OCI-LY7 (cell line): ENCODE data around the gene TMED8. TPM values are rescaled to one million over a fixed set of nuclear protein-coding genes. Genes with fewer than 3 reads are reported as not detected.

Source experiments
- BruUV-seq: library from RNA; stranded (reverse); fragments of 400-500 nt; replicated peaks from 2 replicates; lab custom pipeline; 2021; lab: Mats Ljungman, UMichigan
- CTCF ChIA-PET: fragments of 300-600 bp; sonication (Branson Sonifier 250); formaldehyde crosslinking; loops from one replicate; lab custom pipeline; 2022; ENCODE audit warnings: antibody characterized with exemption; ENCODE audit not compliant: unreplicated experiment; lab: Charles Lee
- POLR2A ChIA-PET: fragments of 300-600 bp; sonication (Branson Sonifier 250); formaldehyde crosslinking; loops from one replicate; lab custom pipeline; 2022; ENCODE audit warnings: antibody characterized with exemption; lab: Charles Lee
- DNase-seq: peaks from one replicate; pipeline ENCODE4 v3.0.0-alpha.2; 2015; ENCODE audit warnings: low spot score
- H2AFZ ChIP-seq: fragments of 200-600 bp; sonication (generic), shearing (Covaris generic); 2 replicates; pipeline ENCODE4 v1.6.1; 2014; ENCODE audit warnings: mild to moderate bottlenecking, antibody characterized with exemption, low read length, moderate library complexity
- H3K27ac ChIP-seq: fragments of 200-600 bp; sonication (generic); 2 replicates; pipeline ENCODE4 v1.5.1; 2014; ENCODE audit warnings: mixed run types, low read depth, mild to moderate bottlenecking, moderate library complexity, low read length, inconsistent platforms; ENCODE audit not compliant: poor library complexity, severe bottlenecking
- H3K36me3 ChIP-seq: fragments of 200-600 bp; sonication (generic); 2 replicates; pipeline ENCODE4 v1.6.1; 2014; ENCODE audit warnings: mild to moderate bottlenecking, antibody characterized with exemption, low read length, moderate library complexity, mixed read lengths; ENCODE audit not compliant: insufficient read depth
- H3K4me1 ChIP-seq: fragments of 200-600 bp; sonication (generic); 2 replicates; pipeline ENCODE4 v1.5.1; 2014; ENCODE audit warnings: mild to moderate bottlenecking, low read length; ENCODE audit not compliant: insufficient read depth, poor library complexity, severe bottlenecking
- H3K4me2 ChIP-seq: fragments of 200-600 bp; sonication (generic); 2 replicates; pipeline ENCODE4 v1.6.1; 2014; ENCODE audit warnings: mild to moderate bottlenecking, low read length
- H3K4me3 ChIP-seq: fragments of 200-600 bp; sonication (generic); 2 replicates; pipeline ENCODE4 v1.5.1; 2014; ENCODE audit warnings: mild to moderate bottlenecking, low read depth, low read length; ENCODE audit not compliant: poor library complexity, severe bottlenecking
- H3K79me2 ChIP-seq: fragments of 200-600 bp; sonication (generic); 2 replicates; pipeline ENCODE4 v1.6.1; 2016; ENCODE audit warnings: low read depth, mild to moderate bottlenecking, low read length, moderate library complexity, mixed read lengths; ENCODE audit not compliant: insufficient read depth
- H3K9me2 ChIP-seq: fragments of 200-600 bp; sonication (generic); 2 replicates; pipeline ENCODE4 v1.6.1; 2016; ENCODE audit warnings: mild to moderate bottlenecking, low read length, mixed read lengths; ENCODE audit not compliant: insufficient read depth
- H3K9me3 ChIP-seq: fragments of 200-600 bp; sonication (generic); 2 replicates; pipeline ENCODE4 v1.6.1; 2014; ENCODE audit warnings: mild to moderate bottlenecking, mixed run types, low read length, mixed read lengths
- H4K20me1 ChIP-seq: fragments of 200-600 bp; sonication (generic); 2 replicates; pipeline ENCODE4 v1.6.1; 2014; ENCODE audit warnings: mild to moderate bottlenecking, antibody characterized with exemption, low read length, moderate library complexity, mixed read lengths; ENCODE audit not compliant: insufficient read depth
- EZH2phosphoT487 ChIP-seq: fragments of 200-600 bp; sonication (generic); IDR thresholded peaks from 2 replicates; pipeline ENCODE4 v1.6.1; 2018; ENCODE audit warnings: low read depth, borderline replicate concordance, mild to moderate bottlenecking, mixed run types, antibody characterized with exemption, low read length, moderate library complexity, mixed read lengths
- intact Hi-C: fragments of 100-400 bp; cut with micrococcal nuclease; formaldehyde crosslinking; loops from one replicate; pipeline ENCODE4 v1.10.0; 2022; ENCODE audit not compliant: unreplicated experiment
- total RNA-seq, 2 experiments: library from RNA; depleted of rRNA in 1 of 2; stranded (reverse); fragments of >200 nt in 1 of 2; shearing (Covaris generic) in 1 of 2; gene quantifications; 2 replicates each; pipeline ENCODE4 v1.2.3, GENCODE V29; 2014 to 2022
- TF ChIP-seq, protein P1 (sequence below): fragments of 200-600 bp; sonication (generic); conservative IDR thresholded peaks from 2 replicates; pipeline ENCODE4 v1.5.1; 2014; ENCODE audit warnings: mild to moderate bottlenecking, antibody characterized with exemption, low read length, moderate library complexity, mixed read lengths

TMED8 gene
- total RNA-seq, 2 experiments from 2014 or later, result 21.9 to 45.4 TPM

DNA sequence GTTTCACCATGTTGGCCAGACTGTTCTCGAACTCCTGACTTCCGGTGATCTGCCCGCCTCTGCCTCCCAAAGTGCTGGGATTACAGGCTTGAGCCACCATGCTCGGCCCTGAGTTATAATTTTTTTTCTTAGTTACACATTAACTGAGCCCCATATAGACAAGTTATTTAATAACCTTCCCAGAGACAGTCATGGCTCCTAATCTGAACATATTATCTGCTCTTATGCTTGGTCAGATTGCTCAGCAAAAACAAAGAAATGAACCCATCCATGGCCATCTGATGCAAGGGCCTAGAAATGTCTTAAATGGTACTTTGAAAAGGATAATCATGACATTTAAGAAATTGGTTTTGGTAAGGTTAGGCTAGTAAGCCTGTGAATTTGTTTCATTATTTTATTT, 13.3 kb upstream of the TMED8 start:
- H3K27ac ChIP-seq, result no peak overlapping the region
- no peaks in the 10 kb centered on the region for H3K9me2 ChIP-seq
- H3K4me3 ChIP-seq, result no peak overlapping the region
- BruUV-seq, result no TSS peak
- no peak overlapping the region for H3K4me2 ChIP-seq
- POLR2A ChIA-PET, result interaction anchor here (0.6 kb wide), 1 partner anchor 11 kb away, joined by 3 read pairs; no protein-coding TSS in a partner anchor
- H3K79me2 ChIP-seq, result no peaks in the 10 kb centered on the region
- no peaks in the 10 kb centered on the region for H3K9me3 ChIP-seq
- intact Hi-C loops, result loop anchor here (5.0 kb wide), 1 partner anchor 47 kb away; no protein-coding TSS in a partner anchor
- H4K20me1 ChIP-seq, result no peaks in the 10 kb centered on the region
- H3K36me3 ChIP-seq, result no peaks in the 10 kb centered on the region
- DNase-seq, result no peak
- no peak for TF ChIP-seq EZH2phosphoT487
- TF ChIP-seq, protein P1, sequence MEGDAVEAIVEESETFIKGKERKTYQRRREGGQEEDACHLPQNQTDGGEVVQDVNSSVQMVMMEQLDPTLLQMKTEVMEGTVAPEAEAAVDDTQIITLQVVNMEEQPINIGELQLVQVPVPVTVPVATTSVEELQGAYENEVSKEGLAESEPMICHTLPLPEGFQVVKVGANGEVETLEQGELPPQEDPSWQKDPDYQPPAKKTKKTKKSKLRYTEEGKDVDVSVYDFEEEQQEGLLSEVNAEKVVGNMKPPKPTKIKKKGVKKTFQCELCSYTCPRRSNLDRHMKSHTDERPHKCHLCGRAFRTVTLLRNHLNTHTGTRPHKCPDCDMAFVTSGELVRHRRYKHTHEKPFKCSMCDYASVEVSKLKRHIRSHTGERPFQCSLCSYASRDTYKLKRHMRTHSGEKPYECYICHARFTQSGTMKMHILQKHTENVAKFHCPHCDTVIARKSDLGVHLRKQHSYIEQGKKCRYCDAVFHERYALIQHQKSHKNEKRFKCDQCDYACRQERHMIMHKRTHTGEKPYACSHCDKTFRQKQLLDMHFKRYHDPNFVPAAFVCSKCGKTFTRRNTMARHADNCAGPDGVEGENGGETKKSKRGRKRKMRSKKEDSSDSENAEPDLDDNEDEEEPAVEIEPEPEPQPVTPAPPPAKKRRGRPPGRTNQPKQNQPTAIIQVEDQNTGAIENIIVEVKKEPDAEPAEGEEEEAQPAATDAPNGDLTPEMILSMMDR, result no peak
- CTCF ChIA-PET, result no interaction called here
- no peak overlapping the region for H2AFZ ChIP-seq
- H3K4me1 ChIP-seq, result no peaks in the 10 kb centered on the region

DNA sequence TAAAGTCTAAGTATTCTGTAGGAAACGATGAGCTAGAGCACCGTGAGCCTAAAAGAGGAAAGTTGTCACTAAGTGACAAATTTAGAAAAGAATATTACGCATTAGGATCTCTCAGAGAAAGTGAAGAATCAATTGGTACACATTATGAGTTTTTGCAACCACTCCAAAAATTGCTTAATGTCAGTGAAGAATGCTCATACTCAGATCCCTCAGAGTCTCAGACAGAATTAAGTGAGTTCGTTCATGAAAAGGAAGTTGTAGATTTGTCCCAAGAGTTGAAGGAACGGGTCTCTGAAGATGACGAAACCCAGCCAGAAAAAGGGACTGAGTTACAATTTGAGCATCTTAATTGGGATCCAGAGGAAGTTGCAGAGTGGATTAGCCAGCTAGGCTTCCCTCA, 1.8 kb upstream of the TMED8 start:
- Histone ChIP-seq H3K79me2 (peaks cover 29% of the 10 kb centered on the region), H4K20me1 (no peaks in the 10 kb centered on the region), H3K36me3 (no peaks in the 10 kb centered on the region), H3K9me2 (no peaks in the 10 kb centered on the region), H3K27ac (no peak overlapping the region), H3K4me1 (peaks cover 21% of the 10 kb centered on the region), H3K4me2 (no peak overlapping the region), H3K4me3 (no peak overlapping the region), H2AFZ (no peak overlapping the region), H3K9me3 (no peaks in the 10 kb centered on the region)
- TF ChIP-seq, protein P1, result no peak
- TF ChIP-seq EZH2phosphoT487, result no peak
- intact Hi-C loops, result loop anchor here (5.0 to 10.0 kb wide), 2 partner anchors 79 to 344 kb away; partner anchors contain the start of genes AHSA1 and VIPAS39
- DNase-seq, result no peak
- CTCF ChIA-PET, result no interaction called here
- BruUV-seq, result no TSS peak
- POLR2A ChIA-PET, result interaction anchor here (0.6 to 1.1 kb wide), 3 partner anchors 13 to 58 kb away, joined by 3 to 6 read pairs (median 3); partner anchors contain the start of gene GSTZ1

DNA sequence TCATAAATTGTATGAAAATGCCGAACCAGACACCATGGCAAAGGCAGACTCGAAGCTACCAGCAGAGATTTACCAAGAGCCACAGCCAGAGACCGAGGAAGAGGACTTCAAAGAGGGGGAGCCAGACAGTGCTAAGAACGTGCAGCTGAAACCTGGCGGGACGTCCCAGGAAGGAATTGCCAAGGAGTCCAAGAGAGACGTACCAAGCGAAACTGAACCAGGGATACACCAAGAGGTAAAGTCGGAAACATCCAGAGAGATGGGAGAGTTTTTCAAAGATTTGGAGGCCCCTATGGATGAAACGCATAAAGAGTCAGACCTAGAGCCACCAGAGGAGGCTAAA, 579 bp upstream of the TMED8 start:
- H3K4me3 ChIP-seq, result peak overlapping the region; percentile 87
- BruUV-seq, result no TSS peak
- TF ChIP-seq, protein P1, result no peak
- no peak for TF ChIP-seq EZH2phosphoT487

More for the DNA sequence above, 579 bp upstream of the TMED8 start:
- DNase-seq, result no peak
- ChIA-PET CTCF (interaction anchor here (1.0 kb wide), 1 partner anchor 61 kb away, joined by 3 read pairs; no protein-coding TSS in a partner anchor), POLR2A (interaction anchor here (0.6 to 1.3 kb wide), 5 partner anchors 18 to 362 kb away, joined by 3 to 7 read pairs (median 3); partner anchors contain the start of genes GSTZ1 and POMT2)
- H3K79me2 ChIP-seq, result peaks cover 39% of the 10 kb centered on the region
- H3K4me2 ChIP-seq, result peak overlapping the region; percentile 87
- no peaks in the 10 kb centered on the region for H3K9me3 ChIP-seq
- H3K4me1 ChIP-seq, result peaks cover 30% of the 10 kb centered on the region
- intact Hi-C loops, result loop anchor here (1.0 to 10.0 kb wide), 4 partner anchors 56 to 343 kb away; partner anchors contain the start of genes AHSA1, GSTZ1 and VIPAS39
- no peak overlapping the region for H3K27ac ChIP-seq
- peak overlapping the region; percentile 80 for H2AFZ ChIP-seq
- H4K20me1 ChIP-seq, result no peaks in the 10 kb centered on the region
- peaks cover 6% of the 10 kb centered on the region; the same call in 1 of the 2 replicates for H3K36me3 ChIP-seq
- H3K9me2 ChIP-seq, result no peaks in the 10 kb centered on the region
